ENCODE results near the gene NR1D2.
A peak's percentile ranks its signal among the peaks of the same experiment; 100 is the strongest.
"Not testable (repeated sequence)": the region's sequence is repeated elsewhere in the genome, so short reads cannot be mapped to it uniquely, and the experiment has no call there.

Gene NR1D2

DNA sequence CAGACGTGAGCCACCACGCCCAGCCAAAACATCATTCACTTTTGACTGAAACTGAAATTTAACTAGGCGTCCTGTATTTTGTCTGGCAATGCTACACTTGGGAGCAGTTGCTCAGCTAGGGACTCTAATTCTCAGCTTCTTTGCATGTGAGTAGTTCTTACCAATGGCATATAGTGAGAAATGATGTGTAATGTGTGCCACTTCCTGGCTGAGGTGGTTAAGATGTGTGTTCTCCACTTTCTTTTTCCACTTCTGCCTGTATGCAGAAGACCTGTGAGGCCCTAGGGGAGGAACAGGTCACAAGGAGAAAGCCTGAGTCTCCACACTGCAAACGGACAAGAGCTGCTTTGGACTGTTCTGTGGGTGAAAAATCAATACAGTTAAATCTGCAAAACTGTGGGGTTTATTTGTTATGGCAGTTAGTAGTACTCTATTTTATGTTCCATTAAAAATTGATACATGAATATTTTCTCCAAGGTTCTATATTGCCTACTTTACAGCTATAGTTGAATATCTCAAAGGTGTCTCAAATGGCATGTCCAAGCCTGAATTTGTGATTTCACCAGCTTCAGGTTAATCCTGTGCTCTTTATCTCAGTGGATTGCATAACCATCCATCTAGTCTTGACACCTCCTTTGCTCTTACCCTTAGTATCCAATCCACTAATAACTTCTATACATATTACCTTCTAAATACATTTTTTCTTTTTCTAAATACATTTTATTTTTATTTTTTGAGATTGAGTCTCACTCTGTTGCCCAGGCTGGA, 59.3 kb downstream of the NR1D2 start:
- Histone ChIP-seq H3K27ac (ENCODE audit: low read length, poor library complexity, severe bottlenecking) (no peak overlapping the region), H3K79me1 (replicated peaks; ENCODE audit: low read length, poor library complexity, severe bottlenecking) (no peaks in the 10 kb centered on the region), H2BK5ac (ENCODE audit: low read depth, low read length, poor library complexity, severe bottlenecking) (no peak overlapping the region), H2AFZ (ENCODE audit: low read depth, low read length) (no peak overlapping the region), H3K4me1 (ENCODE audit: control insufficient read depth, insufficient read depth, low read depth, low read length) (no peaks in the 10 kb centered on the region), H3K18ac (ENCODE audit: low read depth in 1 of 2, low read length in 2 of 2) (no peak overlapping the region), H4K91ac (ENCODE audit: low read length) (no peak overlapping the region), H3K27me3 (ENCODE audit: control insufficient read depth in 1 of 2, insufficient read depth in 1 of 2, low read length in 2 of 2) (no peaks in the 10 kb centered on the region), H2AK5ac (ENCODE audit: low read length, severe bottlenecking) (no peak overlapping the region), H4K8ac (ENCODE audit: low read length) (no peak overlapping the region), H3K4me3 (ENCODE audit: insufficient read depth in 1 of 2, low read depth in 1 of 2, low read length in 2 of 2) (no peak overlapping the region), H3K23ac (ENCODE audit: low read length in 2 of 2) (no peak overlapping the region), H2BK12ac (ENCODE audit: low read length in 2 of 2) (no peak overlapping the region), H2BK120ac (ENCODE audit: low read depth, low read length) (no peak overlapping the region), H2BK15ac (ENCODE audit: low read depth, poor library complexity, severe bottlenecking) (no peak overlapping the region), H3K9me3 (ENCODE audit: control insufficient read depth, low read length) (no peaks in the 10 kb centered on the region), H3K4me2 (ENCODE audit: low read length, poor library complexity, severe bottlenecking) (no peak overlapping the region), H3K9ac (ENCODE audit: low read length) (no peak overlapping the region), H3K36me3 (ENCODE audit: control insufficient read depth in 1 of 2, insufficient read depth in 2 of 2, low read depth in 1 of 2, low read length in 2 of 2) (no peaks in the 10 kb centered on the region), H3K14ac (ENCODE audit: low read length in 2 of 2) (no peak overlapping the region), H3K4ac (ENCODE audit: low read depth in 1 of 2, low read length in 2 of 2) (no peak overlapping the region)
- no peak for DNase-seq
- 92% methylated on average over 4 of the region's 4 CpGs for WGBS

DNA sequence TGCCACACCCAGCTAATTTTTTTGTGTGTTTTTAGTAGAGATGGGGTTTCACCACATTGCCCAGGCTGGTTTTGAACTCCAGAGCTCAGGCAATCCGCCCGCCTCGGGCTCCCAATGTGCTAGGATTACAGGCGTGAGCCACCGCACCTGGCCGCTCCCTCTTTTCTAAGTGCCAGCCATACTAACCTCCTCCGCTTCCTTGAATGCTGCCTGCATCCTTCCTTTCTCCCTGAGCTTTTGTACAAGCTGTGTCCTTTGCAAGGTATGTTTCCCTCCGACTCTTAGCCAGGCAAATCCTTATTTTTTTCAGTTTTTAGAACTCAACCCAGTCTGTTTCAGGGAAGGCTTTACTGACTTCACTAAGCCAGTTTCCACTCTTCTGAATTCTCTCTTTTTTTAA, 60.6 kb downstream of the NR1D2 start:
- DNase-seq = no peak
- peak overlapping the region; percentile 19 for H2BK5ac ChIP-seq (ENCODE audit: low read depth, low read length, poor library complexity, severe bottlenecking)

DNA sequence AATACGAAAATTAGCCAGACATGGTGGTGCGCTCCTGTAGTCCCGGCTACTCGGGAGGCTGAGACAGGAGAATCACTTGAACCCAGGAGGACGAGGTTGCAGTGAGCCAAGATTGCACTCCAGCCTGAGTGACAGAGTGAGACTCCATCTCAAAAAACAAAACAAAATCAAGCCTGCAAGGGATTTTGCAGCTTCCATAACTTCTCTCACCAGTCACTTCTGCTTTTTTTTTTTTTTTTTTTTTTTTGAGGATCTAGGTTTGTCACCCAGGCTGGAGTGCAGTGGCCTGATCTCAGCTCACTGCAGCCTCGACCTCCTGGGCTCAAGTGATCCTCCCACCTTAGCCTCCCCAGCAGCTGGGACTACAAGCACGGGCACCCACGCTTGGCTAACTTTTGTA, 65.7 kb downstream of the NR1D2 start:
- not testable (repeated sequence) for H2BK15ac ChIP-seq (ENCODE audit: low read depth, poor library complexity, severe bottlenecking); H2BK5ac ChIP-seq (ENCODE audit: low read depth, low read length, poor library complexity, severe bottlenecking); H2BK12ac ChIP-seq (ENCODE audit: low read length in 2 of 2); H4K91ac ChIP-seq (ENCODE audit: low read length); H3K36me3 ChIP-seq (ENCODE audit: control insufficient read depth in 1 of 2, insufficient read depth in 2 of 2, low read depth in 1 of 2, low read length in 2 of 2); H3K23ac ChIP-seq (ENCODE audit: low read length in 2 of 2); H3K4me2 ChIP-seq (ENCODE audit: low read length, poor library complexity, severe bottlenecking); H2AFZ ChIP-seq (ENCODE audit: low read depth, low read length); DNase-seq; H4K8ac ChIP-seq (ENCODE audit: low read length); H3K9me3 ChIP-seq (ENCODE audit: control insufficient read depth, low read length); H3K14ac ChIP-seq (ENCODE audit: low read length in 2 of 2); H3K4me3 ChIP-seq (ENCODE audit: insufficient read depth in 1 of 2, low read depth in 1 of 2, low read length in 2 of 2); H2AK5ac ChIP-seq (ENCODE audit: low read length, severe bottlenecking); H3K4me1 ChIP-seq (ENCODE audit: control insufficient read depth, insufficient read depth, low read depth, low read length); H3K4ac ChIP-seq (ENCODE audit: low read depth in 1 of 2, low read length in 2 of 2); H2BK120ac ChIP-seq (ENCODE audit: low read depth, low read length); H3K27ac ChIP-seq (ENCODE audit: low read length, poor library complexity, severe bottlenecking); H3K79me1 ChIP-seq (replicated peaks; ENCODE audit: low read length, poor library complexity, severe bottlenecking); H3K9ac ChIP-seq (ENCODE audit: low read length); H3K27me3 ChIP-seq (ENCODE audit: control insufficient read depth in 1 of 2, insufficient read depth in 1 of 2, low read length in 2 of 2)
- 87% methylated on average over 7 of the region's 8 CpGs for WGBS
- H3K18ac ChIP-seq (ENCODE audit: low read depth in 1 of 2, low read length in 2 of 2) = peak overlapping the region in 1 of 2 experiments; percentile 54

More for the DNA sequence above, 60.6 kb downstream of the NR1D2 start:
- H2AK5ac ChIP-seq (ENCODE audit: low read length, severe bottlenecking) = no peak overlapping the region
- H3K4ac ChIP-seq (ENCODE audit: low read depth in 1 of 2, low read length in 2 of 2) = no peak overlapping the region
- H4K8ac ChIP-seq (ENCODE audit: low read length) = no peak overlapping the region
- no peak overlapping the region for H2BK12ac ChIP-seq (ENCODE audit: low read length in 2 of 2)
- no peak overlapping the region for H2AFZ ChIP-seq (ENCODE audit: low read depth, low read length)
- no peak overlapping the region for H3K4me3 ChIP-seq (ENCODE audit: insufficient read depth in 1 of 2, low read depth in 1 of 2, low read length in 2 of 2)
- no peak overlapping the region for H3K14ac ChIP-seq (ENCODE audit: low read length in 2 of 2)
- H3K27ac ChIP-seq (ENCODE audit: low read length, poor library complexity, severe bottlenecking) = no peak overlapping the region
- no peak overlapping the region for H3K18ac ChIP-seq (ENCODE audit: low read depth in 1 of 2, low read length in 2 of 2)
- H3K36me3 ChIP-seq (ENCODE audit: control insufficient read depth in 1 of 2, insufficient read depth in 2 of 2, low read depth in 1 of 2, low read length in 2 of 2) = no peaks in the 10 kb centered on the region
- WGBS = 97% methylated on average over 8 of the region's 8 CpGs
- H3K27me3 ChIP-seq (ENCODE audit: control insufficient read depth in 1 of 2, insufficient read depth in 1 of 2, low read length in 2 of 2) = no peaks in the 10 kb centered on the region
- no peak overlapping the region for H4K91ac ChIP-seq (ENCODE audit: low read length)
- H3K9ac ChIP-seq (ENCODE audit: low read length) = no peak overlapping the region
- H3K23ac ChIP-seq (ENCODE audit: low read length in 2 of 2) = no peak overlapping the region
- H2BK15ac ChIP-seq (ENCODE audit: low read depth, poor library complexity, severe bottlenecking) = no peak overlapping the region
- no peaks in the 10 kb centered on the region for H3K79me1 ChIP-seq (replicated peaks; ENCODE audit: low read length, poor library complexity, severe bottlenecking)
- no peak overlapping the region for H3K4me2 ChIP-seq (ENCODE audit: low read length, poor library complexity, severe bottlenecking)
- H3K9me3 ChIP-seq (ENCODE audit: control insufficient read depth, low read length) = no peaks in the 10 kb centered on the region
- no peaks in the 10 kb centered on the region for H3K4me1 ChIP-seq (ENCODE audit: control insufficient read depth, insufficient read depth, low read depth, low read length)
- no peak overlapping the region for H2BK120ac ChIP-seq (ENCODE audit: low read depth, low read length)

DNA sequence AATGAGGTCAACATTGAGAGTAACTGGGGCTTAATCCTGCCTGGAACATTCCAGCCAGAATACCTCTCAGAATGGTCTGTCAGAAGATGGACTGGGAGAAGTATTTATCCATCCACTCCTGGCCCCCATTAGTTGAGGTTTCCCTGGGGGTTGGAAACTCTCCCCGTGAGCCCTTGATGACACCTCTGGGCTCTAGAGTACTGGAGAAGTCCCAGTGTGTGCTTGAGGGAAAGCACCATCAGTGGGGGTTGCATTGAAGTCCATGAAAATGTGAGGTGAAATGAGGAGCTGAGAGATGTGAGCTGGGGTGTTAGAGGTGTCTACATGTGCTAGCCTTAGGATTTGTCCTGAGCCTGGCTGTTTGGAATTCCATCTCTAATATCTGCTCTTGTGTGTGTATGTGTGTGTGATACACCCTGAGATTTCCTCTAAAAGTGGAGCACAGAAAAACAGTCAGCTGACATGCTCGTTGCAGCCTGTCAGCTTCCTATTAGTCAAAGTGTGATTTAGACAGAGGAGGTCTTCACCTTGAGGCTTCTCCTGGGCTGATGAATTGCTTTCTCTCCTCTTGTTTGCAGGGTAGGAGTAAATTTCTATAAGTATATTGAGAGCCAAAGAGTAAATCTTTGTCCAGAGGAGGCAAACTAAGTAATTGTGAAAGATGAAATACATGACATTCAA, 67.6 kb downstream of the NR1D2 start:
- H3K27ac ChIP-seq (ENCODE audit: low read length, poor library complexity, severe bottlenecking) = no peak overlapping the region
- H3K79me1 ChIP-seq (replicated peaks; ENCODE audit: low read length, poor library complexity, severe bottlenecking) = no peaks in the 10 kb centered on the region
- no peaks in the 10 kb centered on the region for H3K27me3 ChIP-seq (ENCODE audit: control insufficient read depth in 1 of 2, insufficient read depth in 1 of 2, low read length in 2 of 2)
- H3K4me1 ChIP-seq (ENCODE audit: control insufficient read depth, insufficient read depth, low read depth, low read length) = no peaks in the 10 kb centered on the region
- no peaks in the 10 kb centered on the region for H3K9me3 ChIP-seq (ENCODE audit: control insufficient read depth, low read length)
- no peak overlapping the region for H2BK5ac ChIP-seq (ENCODE audit: low read depth, low read length, poor library complexity, severe bottlenecking)
- H3K14ac ChIP-seq (ENCODE audit: low read length in 2 of 2) = no peak overlapping the region
- no peaks in the 10 kb centered on the region for H3K36me3 ChIP-seq (ENCODE audit: control insufficient read depth in 1 of 2, insufficient read depth in 2 of 2, low read depth in 1 of 2, low read length in 2 of 2)
- peak overlapping the region; percentile 69 for H2BK15ac ChIP-seq (ENCODE audit: low read depth, poor library complexity, severe bottlenecking)
- peak overlapping the region; percentile 23 for H4K8ac ChIP-seq (ENCODE audit: low read length)
- no peak for DNase-seq
- H2AK5ac ChIP-seq (ENCODE audit: low read length, severe bottlenecking) = no peak overlapping the region
- H3K9ac ChIP-seq (ENCODE audit: low read length) = no peak overlapping the region
- H3K4ac ChIP-seq (ENCODE audit: low read depth in 1 of 2, low read length in 2 of 2) = no peak overlapping the region
- WGBS = 47% methylated on average over 2 of the region's 2 CpGs
- H2AFZ ChIP-seq (ENCODE audit: low read depth, low read length) = no peak overlapping the region
- peak overlapping the region; percentile 15 for H4K91ac ChIP-seq (ENCODE audit: low read length)
- H3K18ac ChIP-seq (ENCODE audit: low read depth in 1 of 2, low read length in 2 of 2) = peak overlapping the region; percentile 12 to 65
- H3K23ac ChIP-seq (ENCODE audit: low read length in 2 of 2) = no peak overlapping the region
- H2BK120ac ChIP-seq (ENCODE audit: low read depth, low read length) = peak overlapping the region; percentile 61
- H3K4me2 ChIP-seq (ENCODE audit: low read length, poor library complexity, severe bottlenecking) = no peak overlapping the region
- H3K4me3 ChIP-seq (ENCODE audit: insufficient read depth in 1 of 2, low read depth in 1 of 2, low read length in 2 of 2) = no peak overlapping the region
- peak overlapping the region in 1 of 2 experiments; percentile 73 for H2BK12ac ChIP-seq (ENCODE audit: low read length in 2 of 2)

Data from mesenchymal stem cell (in vitro differentiated cells and primary cell).